Measurements from ENCODE around the gene PNMA6F.

PNMA6F gene

GRCh38 chrX:153347530-153347929 is 26.0 kb upstream of the PNMA6F start:
- H3K9me3 ChIP-seq (ENCODE audit: low read length) = no peaks in the 10 kb centered on the region
- no peaks in the 10 kb centered on the region for H3K27me3 ChIP-seq (ENCODE audit: insufficient read depth, low read length)
- no peak overlapping the region for H3K4me3 ChIP-seq (ENCODE audit: low read length)
- H3K36me3 ChIP-seq (ENCODE audit: insufficient read depth, low read length) = peaks cover 24% of the 10 kb centered on the region
- H3K4me1 ChIP-seq (ENCODE audit: insufficient read depth, low read length) = no peaks in the 10 kb centered on the region
- H2AFZ ChIP-seq (ENCODE audit: low read depth, low read length) = no peak overlapping the region

- H3K4me1 ChIP-seq (ENCODE audit: insufficient read depth, low read length) = no peaks in the 10 kb centered on the region
- H3K36me3 ChIP-seq (ENCODE audit: insufficient read depth, low read length) = peaks cover 25% of the 10 kb centered on the region
- no peak overlapping the region for H3K4me3 ChIP-seq (ENCODE audit: low read length)
- no peak overlapping the region for H2AFZ ChIP-seq (ENCODE audit: low read depth, low read length)
- H3K27me3 ChIP-seq (ENCODE audit: insufficient read depth, low read length) = no peaks in the 10 kb centered on the region
- no peaks in the 10 kb centered on the region for H3K9me3 ChIP-seq (ENCODE audit: low read length)
These were observed 22.1 kb upstream of the PNMA6F start for GRCh38 chrX:153343674-153344073.

DNA sequence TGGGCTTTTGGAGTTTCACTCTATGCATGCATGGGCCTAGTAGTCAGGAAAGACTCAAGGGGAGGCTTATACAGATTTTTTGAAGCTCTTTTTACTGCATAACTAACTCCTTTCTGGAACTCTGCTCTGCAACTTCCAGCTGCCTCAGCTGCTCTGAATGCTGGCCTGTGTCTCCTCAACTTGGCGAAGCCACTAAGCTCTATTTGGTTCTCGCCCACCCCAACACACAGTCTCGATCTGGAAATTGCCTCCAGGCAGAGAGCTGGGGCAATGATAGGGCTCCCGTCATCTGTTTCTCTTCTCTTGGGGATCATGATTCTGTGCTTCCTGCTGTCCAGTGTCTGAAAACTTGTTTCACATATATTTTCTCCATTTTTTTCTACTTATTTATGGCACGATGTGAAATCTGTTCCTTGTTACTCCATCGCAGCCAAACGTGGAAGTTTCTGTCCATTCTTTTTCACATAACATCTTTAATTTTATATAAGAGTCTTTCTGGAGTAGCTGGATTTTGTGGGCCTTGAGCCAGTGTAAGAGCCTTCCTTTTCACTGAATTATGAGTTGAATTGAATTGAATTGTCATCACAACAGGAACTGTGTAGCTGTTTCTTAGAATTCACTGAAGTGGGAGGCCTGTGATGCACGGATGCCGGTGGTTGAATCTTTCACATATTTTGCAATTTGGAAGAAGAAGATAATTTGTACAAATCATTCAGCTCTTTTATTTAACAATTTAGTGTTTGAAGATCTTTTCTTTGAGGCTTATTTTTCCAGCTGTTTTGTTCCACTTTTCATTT is 21.4 kb upstream of the PNMA6F start:
- H3K4me3 ChIP-seq (ENCODE audit: low read length) = no peak overlapping the region
- H3K9me3 ChIP-seq (ENCODE audit: low read length) = no peaks in the 10 kb centered on the region
- no peaks in the 10 kb centered on the region for H3K27me3 ChIP-seq (ENCODE audit: insufficient read depth, low read length)
- H2AFZ ChIP-seq (ENCODE audit: low read depth, low read length) = no peak overlapping the region
- no peaks in the 10 kb centered on the region for H3K4me1 ChIP-seq (ENCODE audit: insufficient read depth, low read length)
- H3K36me3 ChIP-seq (ENCODE audit: insufficient read depth, low read length) = peaks cover 24% of the 10 kb centered on the region

DNA sequence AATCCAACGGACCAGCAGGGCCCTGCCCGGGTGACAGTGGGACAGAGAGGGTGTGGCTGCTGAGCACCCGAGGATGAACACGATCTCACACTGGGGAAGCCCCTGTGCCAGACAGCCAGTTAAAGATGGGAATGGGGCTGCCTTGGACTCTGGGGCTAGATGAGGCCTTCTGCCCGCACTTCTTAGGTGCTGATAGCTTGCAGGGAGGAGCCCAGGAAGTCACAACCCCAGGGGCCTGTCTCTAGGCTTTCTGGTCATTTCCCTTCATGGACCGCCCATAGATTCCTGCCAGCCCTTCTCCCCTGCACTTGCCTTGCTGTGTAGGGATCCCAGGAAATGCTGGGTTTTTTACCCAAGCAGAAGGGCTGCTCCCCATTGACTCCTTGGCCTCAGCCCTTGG is 18.5 kb upstream of the PNMA6F start:
- Histone ChIP-seq H2AFZ (ENCODE audit: low read depth, low read length) (no peak overlapping the region), H3K27me3 (ENCODE audit: insufficient read depth, low read length) (no peaks in the 10 kb centered on the region), H3K4me3 (ENCODE audit: low read length) (no peak overlapping the region), H3K36me3 (ENCODE audit: insufficient read depth, low read length) (peaks cover 12% of the 10 kb centered on the region), H3K4me1 (ENCODE audit: insufficient read depth, low read length) (no peaks in the 10 kb centered on the region), H3K9me3 (ENCODE audit: low read length) (no peaks in the 10 kb centered on the region)

GRCh38 chrX:153339662-153340061 is 18.1 kb upstream of the PNMA6F start:
- peaks cover 12% of the 10 kb centered on the region for H3K36me3 ChIP-seq (ENCODE audit: insufficient read depth, low read length)
- H3K27me3 ChIP-seq (ENCODE audit: insufficient read depth, low read length) = no peaks in the 10 kb centered on the region
- no peaks in the 10 kb centered on the region for H3K9me3 ChIP-seq (ENCODE audit: low read length)
- H3K4me1 ChIP-seq (ENCODE audit: insufficient read depth, low read length) = no peaks in the 10 kb centered on the region
- H3K4me3 ChIP-seq (ENCODE audit: low read length) = no peak overlapping the region
- no peak overlapping the region for H2AFZ ChIP-seq (ENCODE audit: low read depth, low read length)

GRCh38 chrX:153338836-153339235 is 17.3 kb upstream of the PNMA6F start:
- no peak overlapping the region for H2AFZ ChIP-seq (ENCODE audit: low read depth, low read length)
- no peaks in the 10 kb centered on the region for H3K4me1 ChIP-seq (ENCODE audit: insufficient read depth, low read length)

GRCh38 chrX:153336988-153337387 is 15.4 kb upstream of the PNMA6F start:
- Histone ChIP-seq H3K9me3 (ENCODE audit: low read length) (no peaks in the 10 kb centered on the region), H3K4me3 (ENCODE audit: low read length) (no peak overlapping the region), H3K36me3 (ENCODE audit: insufficient read depth, low read length) (peaks cover 5% of the 10 kb centered on the region), H2AFZ (ENCODE audit: low read depth, low read length) (no peak overlapping the region), H3K27me3 (ENCODE audit: insufficient read depth, low read length) (no peaks in the 10 kb centered on the region), H3K4me1 (ENCODE audit: insufficient read depth, low read length) (no peaks in the 10 kb centered on the region)

More at GRCh38 chrX:153338836-153339235, 17.3 kb upstream of the PNMA6F start:
- Histone ChIP-seq H3K36me3 (ENCODE audit: insufficient read depth, low read length) (peaks cover 7% of the 10 kb centered on the region), H3K9me3 (ENCODE audit: low read length) (no peaks in the 10 kb centered on the region), H3K4me3 (ENCODE audit: low read length) (no peak overlapping the region), H3K27me3 (ENCODE audit: insufficient read depth, low read length) (no peaks in the 10 kb centered on the region)

GRCh38 chrX:153336121-153336894 is 14.7 kb upstream of the PNMA6F start:
- Histone ChIP-seq H3K4me3 (ENCODE audit: low read length) (no peak overlapping the region), H3K27me3 (ENCODE audit: insufficient read depth, low read length) (no peaks in the 10 kb centered on the region), H3K36me3 (ENCODE audit: insufficient read depth, low read length) (peaks cover 5% of the 10 kb centered on the region), H3K9me3 (ENCODE audit: low read length) (no peaks in the 10 kb centered on the region), H3K4me1 (ENCODE audit: insufficient read depth, low read length) (no peaks in the 10 kb centered on the region), H2AFZ (ENCODE audit: low read depth, low read length) (no peak overlapping the region)

DNA sequence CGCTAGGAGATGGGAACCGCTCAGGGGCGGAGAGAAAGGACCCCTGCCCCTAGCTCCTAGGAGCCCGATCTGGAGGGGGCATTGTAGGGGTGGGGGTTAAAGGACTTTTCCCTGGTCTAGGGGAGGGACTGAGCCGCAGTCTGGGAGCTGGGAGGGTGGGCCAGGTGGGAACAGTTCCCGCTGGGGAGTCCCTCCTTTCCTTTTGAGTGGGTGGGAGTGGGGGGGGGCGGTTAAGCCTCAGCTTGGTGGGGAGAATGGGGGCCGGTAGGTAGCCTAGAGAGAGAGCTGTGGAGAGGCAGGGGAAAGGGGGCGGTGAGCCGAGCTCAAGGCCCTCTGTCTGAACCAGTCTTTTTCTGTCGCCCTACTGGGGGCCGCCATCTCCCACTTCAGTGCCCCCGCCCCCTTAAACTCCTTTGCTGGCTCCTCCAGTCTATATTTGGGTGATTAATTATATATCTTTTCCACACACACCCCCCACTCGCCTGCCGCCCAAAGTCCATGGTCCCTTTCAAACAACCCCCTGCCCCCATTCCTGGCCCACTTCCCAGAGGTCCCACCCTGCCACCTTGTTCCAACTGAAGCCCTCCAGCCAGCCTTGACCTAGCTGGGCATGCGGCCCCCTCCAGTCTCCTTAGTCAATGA is 13.2 kb upstream of the PNMA6F start:
- Histone ChIP-seq H3K4me1 (ENCODE audit: insufficient read depth, low read length) (no peaks in the 10 kb centered on the region), H2AFZ (ENCODE audit: low read depth, low read length) (no peak overlapping the region), H3K27me3 (ENCODE audit: insufficient read depth, low read length) (peaks cover 2% of the 10 kb centered on the region), H3K36me3 (ENCODE audit: insufficient read depth, low read length) (peaks cover 5% of the 10 kb centered on the region), H3K4me3 (ENCODE audit: low read length) (peak overlapping the region; percentile 67), H3K9me3 (ENCODE audit: low read length) (no peaks in the 10 kb centered on the region)

DNA sequence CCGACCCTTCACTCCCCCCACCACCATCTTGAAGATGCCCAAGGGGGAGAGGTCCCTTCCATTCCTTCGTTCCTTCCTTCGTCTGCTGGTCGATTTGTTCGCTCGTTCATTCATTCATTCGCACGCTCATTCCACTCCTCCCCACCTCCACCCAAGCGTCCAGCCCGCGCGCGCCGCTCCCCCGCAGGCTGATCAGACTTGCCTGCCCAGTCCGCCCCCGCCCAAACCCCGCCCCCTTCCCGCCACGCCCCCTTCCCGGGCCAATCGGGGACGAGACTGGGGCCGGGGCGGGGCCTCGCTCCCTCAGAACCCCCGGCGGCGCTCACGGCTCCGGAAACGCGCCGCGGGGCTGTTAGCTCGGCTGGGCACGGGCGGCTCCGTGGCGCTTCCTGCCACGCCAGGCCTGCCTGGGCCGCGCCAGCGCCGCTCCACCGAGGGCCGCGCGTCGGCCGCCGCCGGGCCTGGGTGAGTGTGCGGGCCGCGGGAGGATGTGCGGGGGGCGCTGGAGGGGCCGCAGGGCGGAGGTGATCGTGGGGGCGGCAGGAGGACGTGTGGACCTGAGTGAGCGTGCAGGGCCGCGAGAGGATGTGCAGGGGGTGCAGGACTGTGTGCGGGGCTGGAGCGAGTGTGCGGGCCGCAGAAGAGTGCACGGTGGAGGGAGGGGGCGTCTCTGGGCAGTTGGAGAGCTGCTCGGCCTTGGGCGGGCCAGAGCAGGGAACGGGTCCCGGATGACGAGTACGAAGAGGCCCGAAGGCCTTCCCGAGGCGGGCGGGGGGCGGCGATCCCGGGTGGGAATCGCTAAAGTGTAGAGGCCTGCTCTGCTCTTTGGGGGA is 12.5 kb upstream of the PNMA6F start, which contains the start of gene ZNF275:
ZNF275 (plus strand) TSS at position 333 of the 833 bp plus-strand sequence. CDS start 2,527 bp downstream, outside the sequence.
- Histone ChIP-seq H3K4me3 (ENCODE audit: low read length) (peak within 1 kb of the TSS; percentile 67), H3K36me3 (ENCODE audit: insufficient read depth, low read length) (peaks cover 5% of the 10 kb centered on the region), H2AFZ (ENCODE audit: low read depth, low read length) (peak within 1 kb of the TSS; percentile 48), H3K27me3 (ENCODE audit: insufficient read depth, low read length) (peaks cover 3% of the 10 kb centered on the region), H3K4me1 (ENCODE audit: insufficient read depth, low read length) (no peaks in the 10 kb centered on the region), H3K9me3 (ENCODE audit: low read length) (no peaks in the 10 kb centered on the region)

GRCh38 chrX:153333266-153333665 is 11.7 kb upstream of the PNMA6F start:
- no peaks in the 10 kb centered on the region for H3K4me1 ChIP-seq (ENCODE audit: insufficient read depth, low read length)
- H3K36me3 ChIP-seq (ENCODE audit: insufficient read depth, low read length) = no peaks in the 10 kb centered on the region
- H3K9me3 ChIP-seq (ENCODE audit: low read length) = no peaks in the 10 kb centered on the region
- H3K27me3 ChIP-seq (ENCODE audit: insufficient read depth, low read length) = peaks cover 6% of the 10 kb centered on the region
- peak overlapping the region; percentile 54 for H3K4me3 ChIP-seq (ENCODE audit: low read length)
- H2AFZ ChIP-seq (ENCODE audit: low read depth, low read length) = peak overlapping the region; percentile 21

- Histone ChIP-seq H3K4me1 (ENCODE audit: insufficient read depth, low read length) (no peaks in the 10 kb centered on the region), H2AFZ (ENCODE audit: low read depth, low read length) (no peak overlapping the region), H3K27me3 (ENCODE audit: insufficient read depth, low read length) (peaks cover 8% of the 10 kb centered on the region), H3K4me3 (ENCODE audit: low read length) (no peak overlapping the region), H3K9me3 (ENCODE audit: low read length) (no peaks in the 10 kb centered on the region), H3K36me3 (ENCODE audit: insufficient read depth, low read length) (no peaks in the 10 kb centered on the region)
These were observed 6.0 kb upstream of the PNMA6F start for GRCh38 chrX:153327561-153327960.

Measured in neuron (in vitro differentiated cells).